Lower leg skin (tissue), 3 donors: ENCODE data around the gene CELF5.

Experiments
- CTCF ChIP-seq, 3 donors: fragments of 450-650 bp; IDR thresholded peaks; one replicate each; pipeline ENCODE4 v1.5.1; 2016; ENCODE audit warnings: antibody characterized with exemption in 3 of 3, mild to moderate bottlenecking in 3 of 3, moderate library complexity in 2 of 3
- POLR2A ChIP-seq, 2 donors: fragments of 450-650 bp; IDR thresholded peaks; one replicate each; pipeline ENCODE4 v1.6.1; 2016 to 2017; ENCODE audit warnings: antibody characterized with exemption in 2 of 2, mild to moderate bottlenecking in 1 of 2, moderate library complexity in 1 of 2

- TF ChIP-seq CTCF (IDR thresholded peaks at IDR 0.05): peak in 1 of 3 donors; percentile 29
- no peak for TF ChIP-seq POLR2A (IDR thresholded peaks at IDR 0.05)
Observed at GRCh38 chr19:3278294-3278693, 53.8 kb downstream of the CELF5 start.
